ENCODE data around the gene LILRA5. TPM values are rescaled to one million over a fixed set of nuclear protein-coding genes. Genes with fewer than 3 reads are reported as not detected.

LILRA5 gene
- total RNA-seq, 1 experiment from 2014 or later: not detected

DNA sequence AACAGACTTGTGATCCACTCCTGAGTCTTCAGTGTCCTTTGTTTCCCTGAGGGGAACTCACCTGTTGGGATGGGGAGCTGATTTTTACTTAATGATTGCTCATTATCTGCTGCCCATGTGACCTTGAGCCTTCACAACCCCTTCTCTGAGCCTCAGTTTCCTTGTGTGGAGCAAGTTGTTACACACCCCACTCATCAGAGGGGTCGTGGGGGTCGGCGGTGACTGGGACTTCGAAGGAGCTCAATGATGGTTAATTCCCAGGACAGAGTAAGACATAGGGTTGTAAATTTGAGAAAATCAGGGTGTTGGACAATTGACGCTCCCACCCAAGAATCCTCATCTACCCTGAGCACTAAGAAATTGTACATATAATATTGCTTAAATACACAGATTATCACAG, 13.5 kb downstream of the LILRA5 start:
- Mint-ChIP-seq H3K27me3 (ENCODE audit: unreplicated experiment) (peaks cover 94% of the 10 kb centered on the region), H3K36me3 (ENCODE audit: insufficient read depth, unreplicated experiment) (no peaks in the 10 kb centered on the region), H3K9me3 (ENCODE audit: low read depth, unreplicated experiment) (no peaks in the 10 kb centered on the region), H3K4me3 (ENCODE audit: low read depth, unreplicated experiment) (no peak overlapping the region), H3K27ac (ENCODE audit: unreplicated experiment) (peak overlapping the region; percentile 38), H3K4me1 (ENCODE audit: low read depth, unreplicated experiment) (no peaks in the 10 kb centered on the region)
- TF ChIP-seq, protein P1, sequence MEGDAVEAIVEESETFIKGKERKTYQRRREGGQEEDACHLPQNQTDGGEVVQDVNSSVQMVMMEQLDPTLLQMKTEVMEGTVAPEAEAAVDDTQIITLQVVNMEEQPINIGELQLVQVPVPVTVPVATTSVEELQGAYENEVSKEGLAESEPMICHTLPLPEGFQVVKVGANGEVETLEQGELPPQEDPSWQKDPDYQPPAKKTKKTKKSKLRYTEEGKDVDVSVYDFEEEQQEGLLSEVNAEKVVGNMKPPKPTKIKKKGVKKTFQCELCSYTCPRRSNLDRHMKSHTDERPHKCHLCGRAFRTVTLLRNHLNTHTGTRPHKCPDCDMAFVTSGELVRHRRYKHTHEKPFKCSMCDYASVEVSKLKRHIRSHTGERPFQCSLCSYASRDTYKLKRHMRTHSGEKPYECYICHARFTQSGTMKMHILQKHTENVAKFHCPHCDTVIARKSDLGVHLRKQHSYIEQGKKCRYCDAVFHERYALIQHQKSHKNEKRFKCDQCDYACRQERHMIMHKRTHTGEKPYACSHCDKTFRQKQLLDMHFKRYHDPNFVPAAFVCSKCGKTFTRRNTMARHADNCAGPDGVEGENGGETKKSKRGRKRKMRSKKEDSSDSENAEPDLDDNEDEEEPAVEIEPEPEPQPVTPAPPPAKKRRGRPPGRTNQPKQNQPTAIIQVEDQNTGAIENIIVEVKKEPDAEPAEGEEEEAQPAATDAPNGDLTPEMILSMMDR (IDR thresholded peaks at IDR 0.05; ENCODE audit: unreplicated experiment): no peak
- intact Hi-C loops (cut with micrococcal nuclease; ENCODE audit: unreplicated experiment): no loop called here
- no peak for DNase-seq
- no TSS peak for BruUV-seq (replicated peaks)
- CTCF ChIA-PET: interaction anchor here (0.5 kb wide), 1 partner anchor 101 kb away, joined by 5 read pairs; no protein-coding TSS in a partner anchor

- CTCF ChIA-PET: no interaction called here
- H3K36me3 Mint-ChIP-seq (ENCODE audit: insufficient read depth, unreplicated experiment): no peaks in the 10 kb centered on the region
- no peak for DNase-seq
- no peak overlapping the region for H3K4me3 Mint-ChIP-seq (ENCODE audit: low read depth, unreplicated experiment)
- intact Hi-C loops (cut with micrococcal nuclease; ENCODE audit: unreplicated experiment): no loop called here
- H3K27me3 Mint-ChIP-seq (ENCODE audit: unreplicated experiment): peaks cover 94% of the 10 kb centered on the region
- no peak overlapping the region for H3K27ac Mint-ChIP-seq (ENCODE audit: unreplicated experiment)
- no peaks in the 10 kb centered on the region for H3K4me1 Mint-ChIP-seq (ENCODE audit: low read depth, unreplicated experiment)
- H3K9me3 Mint-ChIP-seq (ENCODE audit: low read depth, unreplicated experiment): no peaks in the 10 kb centered on the region
- BruUV-seq (replicated peaks): no TSS peak
- TF ChIP-seq, protein P1 (IDR thresholded peaks at IDR 0.05; ENCODE audit: unreplicated experiment): no peak
These were observed 13.9 kb downstream of the LILRA5 start for GRCh38 chr19:54299126-54299498.

GRCh38 chr19:54298357-54299125, 14.4 kb downstream of the LILRA5 start:
- Mint-ChIP-seq H3K9me3 (ENCODE audit: low read depth, unreplicated experiment) (no peaks in the 10 kb centered on the region), H3K27me3 (ENCODE audit: unreplicated experiment) (peaks cover 96% of the 10 kb centered on the region), H3K27ac (ENCODE audit: unreplicated experiment) (no peak overlapping the region), H3K4me1 (ENCODE audit: low read depth, unreplicated experiment) (no peaks in the 10 kb centered on the region), H3K36me3 (ENCODE audit: insufficient read depth, unreplicated experiment) (no peaks in the 10 kb centered on the region), H3K4me3 (ENCODE audit: low read depth, unreplicated experiment) (no peak overlapping the region)
- intact Hi-C loops (cut with micrococcal nuclease; ENCODE audit: unreplicated experiment): no loop called here
- CTCF ChIA-PET: interaction anchor here (0.6 to 1.2 kb wide), 2 partner anchors 98 to 109 kb away, joined by 4 read pairs; partner anchors contain the start of gene MBOAT7
- TF ChIP-seq, protein P1 (IDR thresholded peaks at IDR 0.05; ENCODE audit: unreplicated experiment): no peak
- BruUV-seq (replicated peaks): no TSS peak
- no peak for DNase-seq

GRCh38 chr19:54297759-54298305, 15.1 kb downstream of the LILRA5 start:
- CTCF ChIA-PET: interaction anchor here (0.6 to 1.2 kb wide), 4 partner anchors 72 to 505 kb away, joined by 4 to 5 read pairs (median 4); partner anchors contain the start of gene MBOAT7
- intact Hi-C loops (cut with micrococcal nuclease; ENCODE audit: unreplicated experiment): no loop called here
- H3K27me3 Mint-ChIP-seq (ENCODE audit: unreplicated experiment): peaks cover 96% of the 10 kb centered on the region
- H3K4me1 Mint-ChIP-seq (ENCODE audit: low read depth, unreplicated experiment): no peaks in the 10 kb centered on the region
- TF ChIP-seq, protein P1 (IDR thresholded peaks at IDR 0.05; ENCODE audit: unreplicated experiment): no peak
- peak; percentile 28 for DNase-seq
- no TSS peak for BruUV-seq (replicated peaks)
- no peaks in the 10 kb centered on the region for H3K9me3 Mint-ChIP-seq (ENCODE audit: low read depth, unreplicated experiment)
- H3K27ac Mint-ChIP-seq (ENCODE audit: unreplicated experiment): no peak overlapping the region
- no peaks in the 10 kb centered on the region for H3K36me3 Mint-ChIP-seq (ENCODE audit: insufficient read depth, unreplicated experiment)
- H3K4me3 Mint-ChIP-seq (ENCODE audit: low read depth, unreplicated experiment): no peak overlapping the region

All from Calu3 (cell line).